Esophagus (tissue), 2 donors: ENCODE measurements around the gene TET2. TPM values are rescaled to one million over a fixed set of nuclear protein-coding genes. Genes with fewer than 3 reads are reported as not detected.

Experiments
- H3K27ac ChIP-seq, 2 donors: one replicate each; pipeline ENCODE4 v1.5.1; 2013; ENCODE audit warnings: low read depth in 2 of 2, mild to moderate bottlenecking in 2 of 2, inconsistent platforms in 1 of 2, low read length in 1 of 2, moderate library complexity in 1 of 2
- H3K27me3 ChIP-seq, 2 donors: one replicate each; pipeline ENCODE4 v1.6.1; 2013; ENCODE audit warnings: low read length in 2 of 2, control low read depth in 1 of 2, mild to moderate bottlenecking in 1 of 2; ENCODE audit not compliant: insufficient read depth in 2 of 2, control insufficient read depth in 1 of 2
- H3K36me3 ChIP-seq, 2 donors: one replicate each; pipeline ENCODE4 v1.6.1; 2013; ENCODE audit warnings: low read length in 1 of 2; ENCODE audit not compliant: control insufficient read depth in 2 of 2, insufficient read depth in 2 of 2
- H3K4me1 ChIP-seq, 2 donors: one replicate each; pipeline ENCODE4 v1.6.1; 2013; ENCODE audit warnings: low read length in 1 of 2; ENCODE audit not compliant: control insufficient read depth in 2 of 2, insufficient read depth in 2 of 2
- H3K4me3 ChIP-seq, 2 donors: one replicate each; pipeline ENCODE4 v1.5.1; 2013; ENCODE audit warnings: low read length in 2 of 2, mild to moderate bottlenecking in 2 of 2, low read depth in 1 of 2, moderate library complexity in 1 of 2
- H3K9me3 ChIP-seq, 2 donors: one replicate each; pipeline ENCODE4 v1.6.1; 2013; ENCODE audit warnings: mild to moderate bottlenecking in 2 of 2, low read depth in 1 of 2, low read length in 1 of 2, moderate library complexity in 1 of 2; ENCODE audit not compliant: control insufficient read depth in 2 of 2, insufficient read depth in 1 of 2
- WGBS, 2 donors: extraction: QIAGEN DNeasy Blood & Tissue Kit; methylation state at CpG; one replicate each; pipeline ENCODE4 v1.1.7; 2013; 5-methylcytosine and 5-hydroxymethylcytosine counted together
- polyA plus RNA-seq, 2 donors: library from polyadenylated mRNA; stranded (reverse); fragments of 200-250 nt; gene quantifications; one replicate each; pipeline ENCODE4 v1.2.3, GENCODE V29; 2013
- donor health status: healthy with polysubstance abuse.
- donor health status: Bipolar disorder and iron deficiency.

Gene TET2
- polyA plus RNA-seq, 2 donors = 4.7 to 5.3 TPM

- no peak overlapping the region for H3K4me3 ChIP-seq
- H3K27me3 ChIP-seq = no peaks in the 10 kb centered on the region
- H3K36me3 ChIP-seq = peaks cover 0 to 2% of the 10 kb centered on the region in 2 donors
- H3K9me3 ChIP-seq = no peaks in the 10 kb centered on the region
- no peak overlapping the region for H3K27ac ChIP-seq
- H3K4me1 ChIP-seq = peaks cover 2% of the 10 kb centered on the region in 2 donors
- 80 to 84% methylated on average over 5 of the region's 5 CpGs for WGBS, 2 donors
Measured at GRCh38 chr4:105208561-105208960, 61.9 kb downstream of the TET2 start.

- WGBS, 2 donors = 57 to 59% methylated on average over 1 of the region's 1 CpG
- Histone ChIP-seq H3K36me3 (peaks cover 0 to 2% of the 10 kb centered on the region in 2 donors), H3K9me3 (no peaks in the 10 kb centered on the region), H3K4me1 (peaks cover 2% of the 10 kb centered on the region in 2 donors), H3K27me3 (no peaks in the 10 kb centered on the region), H3K4me3 (no peak overlapping the region), H3K27ac (peak overlapping the region in 1 of 2 donors; percentile 77)
Measured at GRCh38 chr4:105210916-105211315, 64.2 kb downstream of the TET2 start.

DNA sequence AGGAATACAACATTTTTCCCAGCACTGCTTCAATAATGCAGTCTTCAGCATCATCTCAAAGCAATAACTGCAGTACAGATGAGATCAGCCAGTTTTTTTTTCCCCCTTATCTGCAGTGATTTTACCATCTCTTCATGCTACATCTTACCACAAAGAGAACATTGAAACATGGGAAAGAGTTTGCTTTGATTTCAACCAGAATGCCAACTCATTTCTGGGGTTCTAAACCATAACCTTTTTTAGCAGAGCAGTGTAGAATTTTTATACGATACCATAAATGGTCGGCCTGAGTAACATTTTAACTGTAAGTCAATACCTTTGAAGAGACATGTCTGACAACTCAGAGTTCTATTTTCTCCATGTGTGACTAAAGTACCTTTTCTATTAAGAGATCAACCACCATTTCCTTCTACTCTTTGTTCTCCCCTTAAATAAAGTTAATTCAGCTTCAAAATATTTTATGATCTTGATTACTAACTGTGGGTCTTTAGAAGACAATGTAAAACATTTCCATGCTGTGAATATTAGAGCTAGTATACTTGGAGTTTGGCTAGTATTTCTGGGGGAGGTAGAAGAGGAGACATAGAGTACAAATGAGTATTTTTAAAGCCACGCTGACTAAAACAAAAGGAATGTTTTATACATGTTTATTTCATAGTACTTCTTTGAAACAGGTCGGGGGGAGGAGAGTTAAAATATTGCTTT lies 69.1 kb downstream of the TET2 start:
- Histone ChIP-seq H3K9me3 (no peaks in the 10 kb centered on the region), H3K4me1 (peaks cover 0 to 2% of the 10 kb centered on the region in 2 donors), H3K36me3 (peaks cover 0 to 2% of the 10 kb centered on the region in 2 donors), H3K27ac (no peak overlapping the region), H3K4me3 (no peak overlapping the region), H3K27me3 (no peaks in the 10 kb centered on the region)
- 41 to 52% methylated on average over 4 of the region's 4 CpGs for WGBS, 2 donors

GRCh38 chr4:105225500-105225899 lies 78.8 kb downstream of the TET2 start:
- Histone ChIP-seq H3K36me3 (no peaks in the 10 kb centered on the region), H3K9me3 (no peaks in the 10 kb centered on the region), H3K4me3 (no peak overlapping the region), H3K4me1 (no peaks in the 10 kb centered on the region), H3K27ac (no peak overlapping the region), H3K27me3 (no peaks in the 10 kb centered on the region)
- WGBS, 2 donors = 100% methylated on average over 1 of the region's 1 CpG

DNA sequence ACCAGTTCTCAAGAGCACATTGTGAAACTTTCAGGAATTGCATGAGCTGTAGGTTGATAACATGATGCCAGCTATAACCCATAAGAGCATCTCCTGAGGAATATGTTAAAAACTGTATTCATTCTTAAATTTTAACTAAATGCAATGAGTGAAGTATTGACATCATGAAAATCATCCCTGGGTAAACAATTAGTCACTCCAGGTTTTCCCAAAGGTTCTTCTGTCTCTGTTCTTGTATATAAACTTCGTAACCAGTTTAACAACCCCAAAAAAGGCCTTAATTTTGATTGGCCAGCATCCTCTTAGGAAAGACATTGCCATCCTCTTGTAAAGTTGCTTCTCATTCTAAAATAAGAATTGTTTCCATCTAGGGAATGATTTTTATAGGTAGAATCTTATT lies 80.4 kb downstream of the TET2 start:
- Histone ChIP-seq H3K4me1 (no peaks in the 10 kb centered on the region), H3K9me3 (no peaks in the 10 kb centered on the region), H3K36me3 (no peaks in the 10 kb centered on the region), H3K27ac (no peak overlapping the region), H3K4me3 (no peak overlapping the region), H3K27me3 (no peaks in the 10 kb centered on the region)
- WGBS, 2 donors = 73 to 83% methylated on average over 1 of the region's 1 CpG

DNA sequence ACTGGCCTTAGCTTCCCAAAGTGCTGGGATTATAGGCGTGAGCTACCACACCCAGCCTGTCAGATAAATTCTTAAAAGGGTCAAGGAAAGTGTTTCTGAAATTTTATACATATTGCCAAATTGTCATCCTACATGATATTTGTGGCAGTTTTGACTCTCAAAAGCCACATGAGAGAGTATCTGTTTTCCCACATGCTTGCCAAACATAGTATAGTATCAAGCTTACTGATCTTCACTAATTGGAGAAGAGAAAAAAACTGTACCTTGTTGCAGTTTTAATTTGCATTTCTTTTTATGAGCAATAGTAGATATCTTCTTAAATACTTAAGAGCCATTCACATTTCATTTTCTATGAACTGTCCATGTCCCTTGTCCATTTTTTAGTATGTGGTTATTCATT lies 83.6 kb downstream of the TET2 start:
- H3K4me3 ChIP-seq = no peak overlapping the region
- 80 to 100% methylated on average over 1 of the region's 1 CpG for WGBS, 2 donors
- peaks cover 4 to 10% of the 10 kb centered on the region in 2 donors for H3K36me3 ChIP-seq
- H3K4me1 ChIP-seq = no peaks in the 10 kb centered on the region
- no peak overlapping the region for H3K27ac ChIP-seq
- no peaks in the 10 kb centered on the region for H3K9me3 ChIP-seq
- H3K27me3 ChIP-seq = no peaks in the 10 kb centered on the region

DNA sequence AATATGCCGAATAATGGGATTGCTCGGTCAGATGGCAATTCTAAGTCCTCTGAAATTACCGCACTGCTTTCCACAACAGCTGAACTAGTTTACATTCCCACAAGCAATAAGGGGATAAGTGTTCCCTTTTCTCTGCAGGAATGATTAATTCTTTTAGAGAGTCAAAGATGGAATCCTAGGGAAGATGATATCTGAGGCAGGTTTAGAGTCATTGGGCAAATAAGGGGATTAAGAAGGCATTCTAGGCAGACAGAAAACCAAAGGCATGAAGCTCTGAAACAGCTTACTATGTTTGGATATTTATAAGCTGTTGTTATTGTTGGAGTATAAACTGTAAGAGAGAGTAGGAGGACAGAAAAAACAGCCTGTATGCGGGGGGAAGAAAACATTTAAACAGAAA lies 85.7 kb downstream of the TET2 start:
- H3K36me3 ChIP-seq = peaks cover 12 to 16% of the 10 kb centered on the region in 2 donors
- H3K4me3 ChIP-seq = no peak overlapping the region
- no peak overlapping the region for H3K27ac ChIP-seq
- 78 to 94% methylated on average over 4 of the region's 4 CpGs for WGBS, 2 donors
- no peaks in the 10 kb centered on the region for H3K9me3 ChIP-seq
- H3K4me1 ChIP-seq = no peaks in the 10 kb centered on the region
- H3K27me3 ChIP-seq = no peaks in the 10 kb centered on the region

- Histone ChIP-seq H3K9me3 (no peaks in the 10 kb centered on the region), H3K27me3 (no peaks in the 10 kb centered on the region), H3K4me3 (no peak overlapping the region), H3K4me1 (no peaks in the 10 kb centered on the region), H3K36me3 (peaks cover 12 to 16% of the 10 kb centered on the region in 2 donors), H3K27ac (no peak overlapping the region)
- 89 to 96% methylated on average over 4 of the region's 4 CpGs for WGBS, 2 donors
Measured at GRCh38 chr4:105234582-105234981, 87.9 kb downstream of the TET2 start.

- Histone ChIP-seq H3K27ac (no peak overlapping the region), H3K4me3 (no peak overlapping the region), H3K27me3 (no peaks in the 10 kb centered on the region), H3K9me3 (no peaks in the 10 kb centered on the region), H3K36me3 (peaks cover 12 to 16% of the 10 kb centered on the region in 2 donors), H3K4me1 (no peaks in the 10 kb centered on the region)
- 92 to 94% methylated on average over 4 of the region's 4 CpGs for WGBS, 2 donors
Measured at GRCh38 chr4:105236202-105236915, 89.7 kb downstream of the TET2 start.
